ENCODE data around the gene MED27.

- TF ChIP-seq, protein P1, sequence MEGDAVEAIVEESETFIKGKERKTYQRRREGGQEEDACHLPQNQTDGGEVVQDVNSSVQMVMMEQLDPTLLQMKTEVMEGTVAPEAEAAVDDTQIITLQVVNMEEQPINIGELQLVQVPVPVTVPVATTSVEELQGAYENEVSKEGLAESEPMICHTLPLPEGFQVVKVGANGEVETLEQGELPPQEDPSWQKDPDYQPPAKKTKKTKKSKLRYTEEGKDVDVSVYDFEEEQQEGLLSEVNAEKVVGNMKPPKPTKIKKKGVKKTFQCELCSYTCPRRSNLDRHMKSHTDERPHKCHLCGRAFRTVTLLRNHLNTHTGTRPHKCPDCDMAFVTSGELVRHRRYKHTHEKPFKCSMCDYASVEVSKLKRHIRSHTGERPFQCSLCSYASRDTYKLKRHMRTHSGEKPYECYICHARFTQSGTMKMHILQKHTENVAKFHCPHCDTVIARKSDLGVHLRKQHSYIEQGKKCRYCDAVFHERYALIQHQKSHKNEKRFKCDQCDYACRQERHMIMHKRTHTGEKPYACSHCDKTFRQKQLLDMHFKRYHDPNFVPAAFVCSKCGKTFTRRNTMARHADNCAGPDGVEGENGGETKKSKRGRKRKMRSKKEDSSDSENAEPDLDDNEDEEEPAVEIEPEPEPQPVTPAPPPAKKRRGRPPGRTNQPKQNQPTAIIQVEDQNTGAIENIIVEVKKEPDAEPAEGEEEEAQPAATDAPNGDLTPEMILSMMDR (conservative IDR thresholded peaks at IDR 0.05; ENCODE audit: low read depth, low read length) = no peak
- TF ChIP-seq EZH2 (IDR thresholded peaks at IDR 0.05; ENCODE audit: low read length, unreplicated experiment) = no peak
These were observed 111.0 kb downstream of the MED27 start for GRCh38 chr9:131968632-131969031.
